BJ (cell line): ENCODE measurements around the gene IL17C. TPM values are rescaled to one million over a fixed set of nuclear protein-coding genes. Genes with fewer than 3 reads are reported as not detected.
"Not testable (repeated sequence)": the region's sequence is repeated elsewhere in the genome, so short reads cannot be mapped to it uniquely, and the experiment has no call there.

Experiments used
- CTCF ChIA-PET: fragments of 350-600 bp; formaldehyde crosslinking; extraction: SDS; loops from one replicate; lab custom pipeline; 2021; ENCODE audit warnings: antibody characterized with exemption, inconsistent platforms; lab: Yijun Ruan, JAX
- POLR2A ChIA-PET: fragments of 300-600 bp; sonication (Branson Sonifier 250); formaldehyde crosslinking; extraction: SDS; loops from one replicate; lab custom pipeline; 2021; ENCODE audit warnings: antibody characterized with exemption; lab: Charles Lee
- DNase-seq: peaks from one replicate; pipeline ENCODE4 v3.0.0-alpha.2; 2011; ENCODE audit warnings: low read depth
- H3K27me3 ChIP-seq: 2 replicates; pipeline ENCODE4 v1.6.0; 2011; ENCODE audit warnings: low read length; ENCODE audit not compliant: control insufficient read depth, insufficient read depth
- H3K36me3 ChIP-seq: 2 replicates; pipeline ENCODE4 v1.5.1; 2011; ENCODE audit warnings: low read length; ENCODE audit not compliant: control insufficient read depth, insufficient read depth
- H3K4me3 ChIP-seq: 2 replicates; pipeline ENCODE4 v1.5.1; 2011; ENCODE audit warnings: low read depth, mild to moderate bottlenecking, control low read depth, low read length
- CTCF ChIP-seq: IDR thresholded peaks from 2 replicates; pipeline ENCODE4 v1.5.1; 2011; ENCODE audit warnings: low read depth, mild to moderate bottlenecking, control low read depth, inconsistent platforms, low read length, moderate library complexity; ENCODE audit not compliant: insufficient read depth
- polyA plus RNA-seq: library from polyadenylated mRNA; depleted of rRNA; stranded (reverse); fragments of >200 nt; gene quantifications from 2 replicates; pipeline ENCODE4 v1.2.3, GENCODE V29; 2011

The IL17C gene
- polyA plus RNA-seq, 1 experiment: not detected

- POLR2A ChIA-PET: interaction anchor here (0.5 kb wide), 2 partner anchors 122 to 134 kb away, joined by 3 to 6 read pairs; no protein-coding TSS in a partner anchor
- no peaks in the 10 kb centered on the region for H3K27me3 ChIP-seq
- H3K36me3 ChIP-seq: no peaks in the 10 kb centered on the region
- DNase-seq: no peak
- H3K4me3 ChIP-seq: peak overlapping the region; percentile 85
- CTCF ChIA-PET: interaction anchor here (0.6 kb wide), 1 partner anchor 833 kb away, joined by 3 read pairs; no protein-coding TSS in a partner anchor
- TF ChIP-seq CTCF: no peak
Observed at GRCh38 chr16:88662222-88662842, 24.0 kb downstream of the IL17C start.

GRCh38 chr16:88662843-88663606 lies 24.7 kb downstream of the IL17C start, which contains the start of gene MVD:
MVD (minus strand) TSS chr16:88663091; CDS start chr16:88663080, 11 bp downstream.
- ChIA-PET CTCF (interaction anchor here (0.6 to 1.8 kb wide), 3 partner anchors 22 to 832 kb away, joined by 3 to 5 read pairs (median 3); no protein-coding TSS in a partner anchor), POLR2A (interaction anchor here (0.5 kb wide), 2 partner anchors 121 to 133 kb away, joined by 3 to 6 read pairs; no protein-coding TSS in a partner anchor)
- Histone ChIP-seq H3K36me3 (no peaks in the 10 kb centered on the region), H3K27me3 (no peaks in the 10 kb centered on the region), H3K4me3 (peak within 1 kb of the TSS; percentile 85)
- peak; percentile 87 for DNase-seq
- TF ChIP-seq CTCF: no peak

- Histone ChIP-seq H3K27me3 (no peaks in the 10 kb centered on the region), H3K36me3 (no peaks in the 10 kb centered on the region), H3K4me3 (no peak overlapping the region)
- DNase-seq: no peak
- CTCF ChIA-PET: no interaction called here
- no peak for TF ChIP-seq CTCF
- POLR2A ChIA-PET: no interaction called here
Observed at GRCh38 chr16:88665148-88665547, 26.8 kb downstream of the IL17C start.

GRCh38 chr16:88665570-88665969 lies 27.2 kb downstream of the IL17C start:
- ChIA-PET POLR2A (no interaction called here), CTCF (no interaction called here)
- H3K36me3 ChIP-seq: no peaks in the 10 kb centered on the region
- H3K4me3 ChIP-seq: no peak overlapping the region
- no peak for TF ChIP-seq CTCF
- no peaks in the 10 kb centered on the region for H3K27me3 ChIP-seq
- DNase-seq: no peak

- no peak for DNase-seq
- no peak overlapping the region for H3K4me3 ChIP-seq
- ChIA-PET POLR2A (no interaction called here), CTCF (no interaction called here)
- H3K36me3 ChIP-seq: no peaks in the 10 kb centered on the region
- H3K27me3 ChIP-seq: no peaks in the 10 kb centered on the region
- TF ChIP-seq CTCF: no peak
Observed at GRCh38 chr16:88667461-88667860, 29.1 kb downstream of the IL17C start.

- H3K36me3 ChIP-seq, H3K27me3 ChIP-seq, H3K4me3 ChIP-seq, POLR2A ChIA-PET, DNase-seq: not testable (repeated sequence)
- CTCF ChIA-PET: interaction anchor here (1.7 kb wide), 1 partner anchor 16 kb away, joined by 7 read pairs; no protein-coding TSS in a partner anchor
Observed at GRCh38 chr16:88669493-88669892, 31.1 kb downstream of the IL17C start.
